Epithelial cell of esophagus (primary cell): Measurements from ENCODE around the gene ANKRD33.

Source experiments
- DNase-seq: peaks from one replicate; pipeline ENCODE4 v3.0.0; 2010; ENCODE audit warnings: low read depth
- H3K4me3 ChIP-seq: 2 replicates; pipeline ENCODE4 v1.5.1; 2011; ENCODE audit warnings: mild to moderate bottlenecking, low read length, control low read depth
- TF ChIP-seq, protein P1 (sequence below): IDR thresholded peaks from 2 replicates; pipeline ENCODE4 v1.5.1; 2011; ENCODE audit warnings: low read depth, mild to moderate bottlenecking, low read length, control low read depth, inconsistent platforms; ENCODE audit not compliant: insufficient read depth; ENCODE audit errors: missing control alignments

Gene ANKRD33

DNA sequence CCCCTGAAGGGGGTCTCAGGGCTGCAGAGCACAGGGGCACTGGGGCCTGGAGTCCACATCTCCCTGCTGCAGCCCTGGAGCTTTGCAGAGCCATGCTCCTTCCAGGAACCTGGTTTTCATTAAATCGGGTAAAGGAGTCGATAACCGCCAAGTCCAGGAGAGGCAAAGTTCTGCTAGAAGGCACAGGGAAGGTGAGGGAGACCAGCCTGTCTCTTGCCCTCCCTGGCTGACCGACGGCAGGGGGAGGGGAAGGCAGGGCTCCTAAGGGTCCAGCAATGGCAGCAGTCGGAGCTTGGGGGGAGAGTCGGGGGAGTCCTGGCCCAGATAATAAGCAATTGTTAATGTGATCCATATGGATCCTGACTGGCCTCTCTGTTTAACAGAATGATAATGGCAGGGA, 42.4 kb upstream of the ANKRD33 start:
- TF ChIP-seq, protein P1, sequence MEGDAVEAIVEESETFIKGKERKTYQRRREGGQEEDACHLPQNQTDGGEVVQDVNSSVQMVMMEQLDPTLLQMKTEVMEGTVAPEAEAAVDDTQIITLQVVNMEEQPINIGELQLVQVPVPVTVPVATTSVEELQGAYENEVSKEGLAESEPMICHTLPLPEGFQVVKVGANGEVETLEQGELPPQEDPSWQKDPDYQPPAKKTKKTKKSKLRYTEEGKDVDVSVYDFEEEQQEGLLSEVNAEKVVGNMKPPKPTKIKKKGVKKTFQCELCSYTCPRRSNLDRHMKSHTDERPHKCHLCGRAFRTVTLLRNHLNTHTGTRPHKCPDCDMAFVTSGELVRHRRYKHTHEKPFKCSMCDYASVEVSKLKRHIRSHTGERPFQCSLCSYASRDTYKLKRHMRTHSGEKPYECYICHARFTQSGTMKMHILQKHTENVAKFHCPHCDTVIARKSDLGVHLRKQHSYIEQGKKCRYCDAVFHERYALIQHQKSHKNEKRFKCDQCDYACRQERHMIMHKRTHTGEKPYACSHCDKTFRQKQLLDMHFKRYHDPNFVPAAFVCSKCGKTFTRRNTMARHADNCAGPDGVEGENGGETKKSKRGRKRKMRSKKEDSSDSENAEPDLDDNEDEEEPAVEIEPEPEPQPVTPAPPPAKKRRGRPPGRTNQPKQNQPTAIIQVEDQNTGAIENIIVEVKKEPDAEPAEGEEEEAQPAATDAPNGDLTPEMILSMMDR, result no peak
- H3K4me3 ChIP-seq, result no peak overlapping the region

DNA sequence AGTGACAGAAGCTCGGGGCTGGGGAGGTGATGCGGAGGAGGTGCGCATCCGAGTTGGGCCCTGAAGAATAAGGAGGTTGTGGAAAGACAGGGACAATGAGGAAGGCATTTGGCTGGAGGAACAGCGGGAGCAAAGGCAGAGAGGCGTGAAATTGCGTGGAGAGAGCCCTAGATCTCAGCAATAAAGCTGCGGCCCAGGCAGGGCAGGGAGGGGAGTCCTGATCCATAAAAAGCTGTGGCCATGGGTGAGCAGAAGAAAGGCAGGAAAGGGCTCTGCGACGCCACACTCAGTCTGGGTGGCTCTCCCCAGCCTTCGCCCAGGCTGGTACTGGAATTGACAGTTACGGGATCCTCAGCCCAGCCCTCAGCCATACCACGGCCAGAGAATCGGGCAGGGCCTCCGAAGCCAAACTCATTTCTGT, 41.6 kb upstream of the ANKRD33 start:
- H3K4me3 ChIP-seq, result no peak overlapping the region
- TF ChIP-seq, protein P1, result no peak
- DNase-seq, result no peak

More for the DNA sequence above, 42.4 kb upstream of the ANKRD33 start:
- no peak for DNase-seq

DNA sequence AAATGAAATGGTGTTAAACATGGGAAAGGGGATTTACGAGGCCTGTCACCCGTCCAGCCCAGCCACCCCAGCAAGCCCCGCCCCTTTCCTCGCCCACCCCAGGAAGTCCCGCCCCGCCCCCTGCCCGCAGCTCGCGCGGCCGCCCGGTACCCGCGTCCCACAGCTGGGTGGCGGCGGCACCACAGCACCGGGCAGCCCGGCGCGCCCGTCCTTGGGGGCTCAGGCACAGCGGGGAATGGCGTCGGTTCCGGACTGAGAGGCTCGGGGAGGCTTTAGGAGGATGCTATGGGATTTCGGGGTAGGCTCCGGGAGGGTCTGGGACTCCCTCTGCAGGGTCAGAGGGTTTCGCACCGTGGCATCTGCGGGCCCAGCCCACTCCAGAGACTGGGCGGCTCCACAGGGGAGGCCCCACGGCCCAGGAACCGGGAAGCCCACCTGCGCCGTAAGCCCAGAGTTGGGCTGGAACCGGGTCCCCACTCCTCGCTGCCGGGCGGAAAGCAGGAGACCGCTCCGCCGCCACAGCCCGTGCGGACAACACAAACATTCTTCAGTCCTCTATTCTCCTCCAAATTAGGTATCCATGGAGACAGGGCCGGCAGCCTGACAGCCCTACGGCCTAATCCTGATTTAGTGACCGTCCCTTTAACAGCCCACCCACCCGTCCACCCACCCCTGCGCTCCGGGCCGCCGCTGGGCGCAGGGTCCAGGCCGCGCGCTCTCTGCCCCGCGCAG, 40.8 kb upstream of the ANKRD33 start:
- TF ChIP-seq, protein P1, result no peak
- H3K4me3 ChIP-seq, result no peak overlapping the region
- DNase-seq, result no peak

DNA sequence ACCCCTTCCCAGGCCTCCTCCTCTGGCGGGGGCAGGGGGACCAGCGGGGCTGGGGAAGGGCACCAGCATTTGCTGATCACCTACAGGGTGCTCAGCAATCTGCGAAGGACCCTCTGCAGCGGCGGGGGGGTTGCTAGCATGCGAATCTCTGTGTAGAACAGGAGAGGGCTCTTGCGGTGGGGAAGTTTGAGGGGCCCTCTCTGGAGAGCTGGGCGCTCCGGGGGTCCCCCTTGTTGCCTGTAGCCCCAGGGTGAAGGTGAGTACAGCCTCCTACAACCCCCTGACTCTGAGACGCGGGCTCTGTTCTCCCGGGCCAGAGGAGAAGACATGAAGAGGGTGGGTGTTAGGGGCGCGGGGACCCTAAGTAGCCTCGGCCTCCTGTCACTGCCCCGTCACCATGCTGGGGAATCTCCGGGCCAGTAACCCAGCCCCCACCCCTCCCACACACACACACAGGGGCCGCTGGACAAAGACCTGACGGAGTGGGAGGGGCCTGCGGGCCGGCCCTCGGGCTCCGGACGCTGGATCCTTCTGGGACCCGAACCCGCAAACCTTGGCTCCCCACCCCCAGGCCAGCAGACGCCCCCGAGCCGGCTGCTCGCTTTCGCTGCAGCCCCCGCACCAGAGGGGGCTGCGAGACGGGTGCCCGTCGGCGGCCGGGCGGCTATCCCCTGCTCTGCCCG, 40.1 kb upstream of the ANKRD33 start:
- DNase-seq, result no peak
- no peak overlapping the region for H3K4me3 ChIP-seq

DNA sequence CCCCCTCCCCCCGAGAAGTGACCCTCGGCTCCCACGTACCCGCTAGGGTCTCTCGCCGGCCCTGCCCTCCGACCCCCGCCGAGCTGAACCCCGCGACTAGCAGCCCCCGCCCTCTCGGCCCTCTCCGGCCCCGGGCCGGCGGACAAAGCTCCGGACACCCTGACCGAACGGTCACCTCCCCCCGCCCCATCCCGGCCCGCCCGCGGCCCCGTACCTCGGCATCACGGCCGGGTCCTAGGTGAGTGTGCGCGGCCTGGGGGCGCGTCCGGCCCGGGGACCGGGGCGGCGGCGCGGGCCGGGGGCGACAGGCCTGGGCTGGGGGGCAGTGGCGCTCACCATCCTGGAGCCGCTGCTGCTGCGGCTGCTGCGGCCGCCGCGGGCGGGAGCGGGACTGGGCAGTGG, 39.6 kb upstream of the ANKRD33 start, which contains the start of gene FIGNL2:
Gene FIGNL2, minus strand, starts transcription at position 393 of the 402 bp plus-strand sequence. CDS start 26,305 bp downstream, outside the sequence.
- TF ChIP-seq, protein P1, result no peak
- DNase-seq, result no peak
- no peak within 1 kb of the TSS for H3K4me3 ChIP-seq

More for the DNA sequence above, 40.1 kb upstream of the ANKRD33 start:
- TF ChIP-seq, protein P1, result no peak

DNA sequence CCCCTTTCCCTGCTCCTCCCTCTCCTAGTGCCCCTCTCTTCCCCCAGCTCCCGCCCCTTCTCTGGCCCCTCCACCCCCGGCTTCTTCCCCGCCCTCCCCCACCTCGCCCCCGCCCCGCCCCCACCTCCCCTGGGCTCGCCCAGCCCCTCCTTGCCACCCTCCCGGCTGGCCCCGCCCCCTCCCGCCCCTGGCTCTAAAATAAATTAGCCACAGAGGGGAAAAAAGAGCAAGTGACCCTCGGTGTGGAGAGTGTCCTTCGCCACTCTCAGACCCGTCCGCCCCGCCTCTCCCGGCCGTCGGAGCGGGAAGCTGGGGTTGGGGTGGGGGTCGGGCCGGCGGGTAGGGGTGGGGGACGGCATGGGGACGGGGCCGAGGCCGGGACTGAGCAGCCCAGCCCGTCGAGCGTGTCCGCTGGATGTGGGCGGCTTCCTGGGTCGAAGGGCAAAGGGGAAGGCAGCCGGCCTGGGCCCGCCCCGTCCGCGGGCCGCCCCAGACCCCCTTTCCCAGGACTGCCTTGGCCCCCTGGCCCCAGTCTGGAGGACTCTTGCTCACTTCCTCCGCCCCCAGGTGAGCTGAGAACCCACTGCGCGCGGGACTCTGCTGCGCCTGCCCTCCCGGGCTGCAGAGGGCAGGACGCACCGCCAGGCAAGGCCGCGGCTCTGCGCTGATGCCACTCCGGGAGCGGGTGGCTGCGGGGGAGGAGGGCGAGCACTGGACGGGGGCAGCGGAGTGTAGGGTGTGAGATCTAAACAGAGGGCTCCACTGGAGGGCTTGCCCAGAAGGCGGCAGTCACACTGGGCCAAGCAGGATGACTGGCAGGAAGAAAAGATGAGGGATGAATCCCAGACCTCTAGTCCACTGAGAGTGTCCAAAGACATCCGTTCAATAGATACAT, 38.8 kb upstream of the ANKRD33 start:
- no peak overlapping the region for H3K4me3 ChIP-seq
- TF ChIP-seq, protein P1, result no peak
- no peak for DNase-seq
